ENCODE data around the gene FBXO46.
"Not testable (repeated sequence)": the region's sequence is repeated elsewhere in the genome, so short reads cannot be mapped to it uniquely, and the experiment has no call there.

The FBXO46 gene

GRCh38 chr19:45752639-45753038, 21.9 kb upstream of the FBXO46 start:
- Histone ChIP-seq H3K79me2 (ENCODE audit: control insufficient read depth, insufficient read depth, low read length, unreplicated experiment) (no peaks in the 10 kb centered on the region), H3K27ac (ENCODE audit: low read depth, low read length) (no peak overlapping the region), H2AFZ (ENCODE audit: low read length, unreplicated experiment) (no peak overlapping the region), H3K4me1 (ENCODE audit: control insufficient read depth, insufficient read depth, low read length, unreplicated experiment) (no peaks in the 10 kb centered on the region), H3K4me3 (ENCODE audit: low read depth, low read length) (no peak overlapping the region), H3K36me3 (ENCODE audit: insufficient read depth, low read length) (no peaks in the 10 kb centered on the region), H3K27me3 (ENCODE audit: insufficient read depth, low read length) (no peaks in the 10 kb centered on the region)

- not testable (repeated sequence) for H3K4me3 ChIP-seq (ENCODE audit: low read depth, low read length); H3K27me3 ChIP-seq (ENCODE audit: insufficient read depth, low read length); H3K27ac ChIP-seq (ENCODE audit: low read depth, low read length)
Measured at GRCh38 chr19:45751483-45751882, 20.8 kb upstream of the FBXO46 start.

GRCh38 chr19:45747513-45747912, 16.8 kb upstream of the FBXO46 start:
- Histone ChIP-seq H3K36me3 (ENCODE audit: insufficient read depth, low read length) (no peaks in the 10 kb centered on the region), H3K27me3 (ENCODE audit: insufficient read depth, low read length) (no peaks in the 10 kb centered on the region), H3K79me2 (ENCODE audit: control insufficient read depth, insufficient read depth, low read length, unreplicated experiment) (no peaks in the 10 kb centered on the region), H3K27ac (ENCODE audit: low read depth, low read length) (no peak overlapping the region), H3K4me1 (ENCODE audit: control insufficient read depth, insufficient read depth, low read length, unreplicated experiment) (no peaks in the 10 kb centered on the region), H3K4me3 (ENCODE audit: low read depth, low read length) (no peak overlapping the region), H2AFZ (ENCODE audit: low read length, unreplicated experiment) (no peak overlapping the region)

More at GRCh38 chr19:45751483-45751882, 20.8 kb upstream of the FBXO46 start:
- H3K79me2 ChIP-seq (ENCODE audit: control insufficient read depth, insufficient read depth, low read length, unreplicated experiment); H3K36me3 ChIP-seq (ENCODE audit: insufficient read depth, low read length); H2AFZ ChIP-seq (ENCODE audit: low read length, unreplicated experiment); H3K4me1 ChIP-seq (ENCODE audit: control insufficient read depth, insufficient read depth, low read length, unreplicated experiment): not testable (repeated sequence)

- Histone ChIP-seq H3K27me3 (ENCODE audit: insufficient read depth, low read length) (no peaks in the 10 kb centered on the region), H3K79me2 (ENCODE audit: control insufficient read depth, insufficient read depth, low read length, unreplicated experiment) (no peaks in the 10 kb centered on the region), H3K27ac (ENCODE audit: low read depth, low read length) (no peak overlapping the region), H3K36me3 (ENCODE audit: insufficient read depth, low read length) (no peaks in the 10 kb centered on the region), H2AFZ (ENCODE audit: low read length, unreplicated experiment) (no peak overlapping the region), H3K4me1 (ENCODE audit: control insufficient read depth, insufficient read depth, low read length, unreplicated experiment) (no peaks in the 10 kb centered on the region), H3K4me3 (ENCODE audit: low read depth, low read length) (no peak overlapping the region)
Measured at GRCh38 chr19:45746866-45747265, 16.2 kb upstream of the FBXO46 start.

- Histone ChIP-seq H3K27ac (ENCODE audit: low read depth, low read length) (no peak overlapping the region), H2AFZ (ENCODE audit: low read length, unreplicated experiment) (no peak overlapping the region), H3K4me3 (ENCODE audit: low read depth, low read length) (no peak overlapping the region), H3K27me3 (ENCODE audit: insufficient read depth, low read length) (no peaks in the 10 kb centered on the region), H3K4me1 (ENCODE audit: control insufficient read depth, insufficient read depth, low read length, unreplicated experiment) (no peaks in the 10 kb centered on the region), H3K79me2 (ENCODE audit: control insufficient read depth, insufficient read depth, low read length, unreplicated experiment) (no peaks in the 10 kb centered on the region), H3K36me3 (ENCODE audit: insufficient read depth, low read length) (no peaks in the 10 kb centered on the region)
Measured at GRCh38 chr19:45745606-45746005, 14.9 kb upstream of the FBXO46 start.

GRCh38 chr19:45742969-45743368, 12.3 kb upstream of the FBXO46 start:
- Histone ChIP-seq H3K27me3 (ENCODE audit: insufficient read depth, low read length) (no peaks in the 10 kb centered on the region), H3K4me3 (ENCODE audit: low read depth, low read length) (no peak overlapping the region), H3K79me2 (ENCODE audit: control insufficient read depth, insufficient read depth, low read length, unreplicated experiment) (no peaks in the 10 kb centered on the region), H2AFZ (ENCODE audit: low read length, unreplicated experiment) (no peak overlapping the region), H3K36me3 (ENCODE audit: insufficient read depth, low read length) (no peaks in the 10 kb centered on the region), H3K27ac (ENCODE audit: low read depth, low read length) (no peak overlapping the region), H3K4me1 (ENCODE audit: control insufficient read depth, insufficient read depth, low read length, unreplicated experiment) (no peaks in the 10 kb centered on the region)

GRCh38 chr19:45739498-45740439, 9.1 kb upstream of the FBXO46 start:
- H3K4me3 ChIP-seq (ENCODE audit: low read depth, low read length) = no peak overlapping the region
- no peak overlapping the region for H2AFZ ChIP-seq (ENCODE audit: low read length, unreplicated experiment)
- no peaks in the 10 kb centered on the region for H3K27me3 ChIP-seq (ENCODE audit: insufficient read depth, low read length)
- H3K4me1 ChIP-seq (ENCODE audit: control insufficient read depth, insufficient read depth, low read length, unreplicated experiment) = no peaks in the 10 kb centered on the region
- H3K27ac ChIP-seq (ENCODE audit: low read depth, low read length) = no peak overlapping the region
- H3K36me3 ChIP-seq (ENCODE audit: insufficient read depth, low read length) = no peaks in the 10 kb centered on the region
- no peaks in the 10 kb centered on the region for H3K79me2 ChIP-seq (ENCODE audit: control insufficient read depth, insufficient read depth, low read length, unreplicated experiment)

- Histone ChIP-seq H3K27ac (ENCODE audit: low read depth, low read length) (no peak within 1 kb of the TSS), H3K4me1 (ENCODE audit: control insufficient read depth, insufficient read depth, low read length, unreplicated experiment) (no peaks in the 10 kb centered on the region), H2AFZ (ENCODE audit: low read length, unreplicated experiment) (no peak within 1 kb of the TSS), H3K4me3 (ENCODE audit: low read depth, low read length) (no peak within 1 kb of the TSS), H3K27me3 (ENCODE audit: insufficient read depth, low read length) (no peaks in the 10 kb centered on the region), H3K79me2 (ENCODE audit: control insufficient read depth, insufficient read depth, low read length, unreplicated experiment) (peaks cover 18% of the 10 kb centered on the region), H3K36me3 (ENCODE audit: insufficient read depth, low read length) (no peaks in the 10 kb centered on the region)
Measured at GRCh38 chr19:45733160-45733810, 2.6 kb upstream of the FBXO46 start, which contains the start of gene MEIOSIN. MEIOSIN (plus strand) TSS chr19:45733439; CDS start chr19:45735377, 1,938 bp downstream.

GRCh38 chr19:45729800-45730290, 851 bp downstream of the FBXO46 start:
- Histone ChIP-seq H3K27ac (ENCODE audit: low read depth, low read length) (0 out of 2 replicates have a peak overlapping the region, but pooled peaks have one; percentile 22), H3K4me1 (ENCODE audit: control insufficient read depth, insufficient read depth, low read length, unreplicated experiment) (no peaks in the 10 kb centered on the region), H2AFZ (ENCODE audit: low read length, unreplicated experiment) (no peak overlapping the region), H3K4me3 (ENCODE audit: low read depth, low read length) (peak overlapping the region; percentile 96), H3K27me3 (ENCODE audit: insufficient read depth, low read length) (no peaks in the 10 kb centered on the region), H3K36me3 (ENCODE audit: insufficient read depth, low read length) (no peaks in the 10 kb centered on the region), H3K79me2 (ENCODE audit: control insufficient read depth, insufficient read depth, low read length, unreplicated experiment) (peaks cover 35% of the 10 kb centered on the region)

GRCh38 chr19:45728683-45729082, 2.0 kb downstream of the FBXO46 start:
- not testable (repeated sequence) for H3K27ac ChIP-seq (ENCODE audit: low read depth, low read length); H3K4me3 ChIP-seq (ENCODE audit: low read depth, low read length); H2AFZ ChIP-seq (ENCODE audit: low read length, unreplicated experiment); H3K36me3 ChIP-seq (ENCODE audit: insufficient read depth, low read length); H3K27me3 ChIP-seq (ENCODE audit: insufficient read depth, low read length); H3K4me1 ChIP-seq (ENCODE audit: control insufficient read depth, insufficient read depth, low read length, unreplicated experiment)
- H3K79me2 ChIP-seq (ENCODE audit: control insufficient read depth, insufficient read depth, low read length, unreplicated experiment) = peaks cover 38% of the 10 kb centered on the region
